ENCODE data around the gene PRPS1. TPM values are rescaled to one million over a fixed set of nuclear protein-coding genes. Genes with fewer than 3 reads are reported as not detected.

PRPS1 gene
- total RNA-seq, 2 donors from 2014 or later: 51.6 to 62.7 TPM

DNA sequence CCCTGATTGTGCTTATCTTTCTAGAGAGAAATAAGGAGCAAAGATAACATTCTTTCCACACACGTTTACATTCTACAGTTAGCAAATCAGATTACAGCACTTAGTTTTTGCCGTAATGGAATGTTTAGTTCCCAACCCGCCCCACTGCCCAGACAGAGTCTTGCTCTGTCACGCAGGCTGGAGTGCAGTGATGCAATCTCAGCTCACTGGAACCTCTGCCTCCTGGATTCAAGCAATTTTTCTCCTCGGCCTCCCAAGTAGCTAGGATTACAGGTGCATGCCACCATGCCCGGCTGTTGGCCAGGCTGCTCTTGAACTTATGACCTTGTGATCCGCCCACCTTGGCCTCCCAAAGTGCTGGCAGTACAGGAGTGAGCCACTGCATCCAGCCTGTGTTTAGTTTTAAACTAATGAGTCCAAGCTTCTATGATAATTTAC, 8.4 kb upstream of the PRPS1 start:
- peaks cover 51% of the 10 kb centered on the region for H3K9me3 Mint-ChIP-seq
- H3K36me3 Mint-ChIP-seq (ENCODE audit: low read depth): no peaks in the 10 kb centered on the region
- H3K27me3 Mint-ChIP-seq (ENCODE audit: insufficient read depth): peaks cover 3% of the 10 kb centered on the region
- Histone ChIP-seq H3K36me3 (ENCODE audit: control insufficient read depth, insufficient read depth, low read length) (no peaks in the 10 kb centered on the region), H3K4me3 (ENCODE audit: low read length) (no peak overlapping the region), H3K9ac (ENCODE audit: extremely low read depth, low read length, poor library complexity, severe bottlenecking) (no peak overlapping the region), H3K27me3 (ENCODE audit: control insufficient read depth, insufficient read depth, low read length, poor library complexity, severe bottlenecking) (no peaks in the 10 kb centered on the region), H3K9me3 (ENCODE audit: control insufficient read depth, low read length) (no peaks in the 10 kb centered on the region), H3K27ac (ENCODE audit: low read depth, low read length) (no peak overlapping the region), H3K4me1 (ENCODE audit: control insufficient read depth, insufficient read depth, low read length) (no peaks in the 10 kb centered on the region)
- H3K27ac Mint-ChIP-seq: no peak overlapping the region
- H3K4me3 Mint-ChIP-seq: no peak overlapping the region
- no peaks in the 10 kb centered on the region for H3K4me1 Mint-ChIP-seq
- WGBS, 2 experiments (ENCODE audit: insufficient coverage in 1 of 2, insufficient read length in 1 of 2): 96% methylated on average over 7 of the region's 7 CpGs; no CpG with 5 or more reads in 1 of the 2 experiments
- TF ChIP-seq, protein P1, sequence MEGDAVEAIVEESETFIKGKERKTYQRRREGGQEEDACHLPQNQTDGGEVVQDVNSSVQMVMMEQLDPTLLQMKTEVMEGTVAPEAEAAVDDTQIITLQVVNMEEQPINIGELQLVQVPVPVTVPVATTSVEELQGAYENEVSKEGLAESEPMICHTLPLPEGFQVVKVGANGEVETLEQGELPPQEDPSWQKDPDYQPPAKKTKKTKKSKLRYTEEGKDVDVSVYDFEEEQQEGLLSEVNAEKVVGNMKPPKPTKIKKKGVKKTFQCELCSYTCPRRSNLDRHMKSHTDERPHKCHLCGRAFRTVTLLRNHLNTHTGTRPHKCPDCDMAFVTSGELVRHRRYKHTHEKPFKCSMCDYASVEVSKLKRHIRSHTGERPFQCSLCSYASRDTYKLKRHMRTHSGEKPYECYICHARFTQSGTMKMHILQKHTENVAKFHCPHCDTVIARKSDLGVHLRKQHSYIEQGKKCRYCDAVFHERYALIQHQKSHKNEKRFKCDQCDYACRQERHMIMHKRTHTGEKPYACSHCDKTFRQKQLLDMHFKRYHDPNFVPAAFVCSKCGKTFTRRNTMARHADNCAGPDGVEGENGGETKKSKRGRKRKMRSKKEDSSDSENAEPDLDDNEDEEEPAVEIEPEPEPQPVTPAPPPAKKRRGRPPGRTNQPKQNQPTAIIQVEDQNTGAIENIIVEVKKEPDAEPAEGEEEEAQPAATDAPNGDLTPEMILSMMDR (conservative IDR thresholded peaks at IDR 0.05): no peak
- no peak for DNase-seq

DNA sequence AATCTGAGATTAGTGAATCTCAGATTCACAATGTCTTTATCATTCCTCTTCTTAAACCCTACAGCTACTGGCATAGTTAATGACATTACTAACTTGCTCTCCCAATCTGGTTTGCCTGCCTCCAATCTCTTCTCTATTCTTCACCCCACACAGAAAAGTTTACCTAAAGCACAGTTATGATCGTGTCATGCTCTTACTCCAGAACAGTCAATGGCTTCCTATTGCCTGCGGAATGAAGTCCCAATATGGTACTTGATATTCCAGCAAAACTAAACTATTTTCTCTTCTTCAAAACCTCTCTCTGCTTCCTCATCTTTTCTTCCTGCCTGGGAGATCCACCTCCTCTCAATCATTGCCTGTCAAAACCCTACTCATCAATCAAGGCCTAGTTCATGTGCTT, 3.4 kb upstream of the PRPS1 start:
- Mint-ChIP-seq H3K36me3 (ENCODE audit: low read depth) (no peaks in the 10 kb centered on the region), H3K27ac (no peak overlapping the region), H3K27me3 (ENCODE audit: insufficient read depth) (peaks cover 2% of the 10 kb centered on the region), H3K4me1 (peaks cover 1% of the 10 kb centered on the region), H3K4me3 (no peak overlapping the region), H3K9me3 (peaks cover 50% of the 10 kb centered on the region)
- no peaks in the 10 kb centered on the region for H3K27me3 ChIP-seq (ENCODE audit: control insufficient read depth, insufficient read depth, low read length, poor library complexity, severe bottlenecking)
- TF ChIP-seq, protein P1 (conservative IDR thresholded peaks at IDR 0.05): no peak
- no peaks in the 10 kb centered on the region for H3K9me3 ChIP-seq (ENCODE audit: control insufficient read depth, low read length)
- no peaks in the 10 kb centered on the region for H3K36me3 ChIP-seq (ENCODE audit: control insufficient read depth, insufficient read depth, low read length)
- H3K27ac ChIP-seq (ENCODE audit: low read depth, low read length): no peak overlapping the region
- H3K4me3 ChIP-seq (ENCODE audit: low read length): no peak overlapping the region
- no peak for DNase-seq
- no peak overlapping the region for H3K9ac ChIP-seq (ENCODE audit: extremely low read depth, low read length, poor library complexity, severe bottlenecking)
- WGBS, 2 experiments (ENCODE audit: insufficient coverage in 1 of 2, insufficient read length in 1 of 2): 93 to 100% methylated on average over 2 of the region's 2 CpGs
- H3K4me1 ChIP-seq (ENCODE audit: control insufficient read depth, insufficient read depth, low read length): no peaks in the 10 kb centered on the region

DNA sequence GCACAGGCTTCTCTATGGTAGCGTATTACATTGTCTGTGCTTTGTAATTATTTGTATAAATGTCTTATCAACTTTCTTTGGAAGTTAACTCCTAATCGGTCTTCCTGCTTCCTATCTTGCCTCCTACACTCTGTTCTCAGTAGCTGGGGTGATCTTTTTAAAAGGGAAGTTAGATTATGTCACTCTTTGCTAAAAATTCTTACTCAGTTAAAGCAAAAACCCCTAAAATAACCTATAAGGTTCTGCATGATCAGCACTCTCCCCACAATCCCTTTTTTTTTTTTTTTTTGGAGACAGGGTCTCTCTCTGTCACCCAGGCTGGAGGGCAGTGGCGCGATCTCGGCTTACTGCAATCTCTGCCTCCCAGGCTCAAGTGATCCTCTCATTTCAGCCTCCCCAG, 2.6 kb upstream of the PRPS1 start:
- Histone ChIP-seq H3K9me3 (ENCODE audit: control insufficient read depth, low read length) (no peaks in the 10 kb centered on the region), H3K36me3 (ENCODE audit: control insufficient read depth, insufficient read depth, low read length) (no peaks in the 10 kb centered on the region), H3K4me1 (ENCODE audit: control insufficient read depth, insufficient read depth, low read length) (no peaks in the 10 kb centered on the region), H3K27ac (ENCODE audit: low read depth, low read length) (no peak overlapping the region), H3K4me3 (ENCODE audit: low read length) (no peak overlapping the region), H3K27me3 (ENCODE audit: control insufficient read depth, insufficient read depth, low read length, poor library complexity, severe bottlenecking) (no peaks in the 10 kb centered on the region), H3K9ac (ENCODE audit: extremely low read depth, low read length, poor library complexity, severe bottlenecking) (no peak overlapping the region)
- Mint-ChIP-seq H3K27me3 (ENCODE audit: insufficient read depth) (peaks cover 2% of the 10 kb centered on the region), H3K27ac (no peak overlapping the region), H3K36me3 (ENCODE audit: low read depth) (no peaks in the 10 kb centered on the region), H3K4me3 (no peak overlapping the region), H3K9me3 (peaks cover 42% of the 10 kb centered on the region), H3K4me1 (peaks cover 9% of the 10 kb centered on the region)
- TF ChIP-seq, protein P1 (conservative IDR thresholded peaks at IDR 0.05): no peak
- 94% methylated on average over 3 of the region's 5 CpGs; no CpG with 5 or more reads in 1 of the 2 experiments for WGBS, 2 experiments (ENCODE audit: insufficient coverage in 1 of 2, insufficient read length in 1 of 2)
- no peak for DNase-seq
